CD14-positive monocyte (primary cell): Measurements from ENCODE around the gene PDE9A. TPM values are rescaled to one million over a fixed set of nuclear protein-coding genes. Genes with fewer than 3 reads are reported as not detected.

ENCODE experiments used
- DNase-seq, 3 donors: peaks; one replicate each; pipeline ENCODE4 v3.0.0-alpha.2; 2011 to 2022
- H2AFZ ChIP-seq: 2 replicates; pipeline ENCODE4 v1.6.0; 2012; ENCODE audit warnings: mild to moderate bottlenecking, low read depth, low read length, inconsistent platforms; ENCODE audit not compliant: insufficient read depth, poor library complexity, severe bottlenecking
- H3K27ac ChIP-seq, 2 donors: 1 replicate in 1 of 2; 2 replicates in 1 of 2; pipeline ENCODE4 v1.5.1; 2012 to 2013; ENCODE audit warnings: low read length in 2 of 2, control low read depth in 1 of 2, inconsistent platforms in 1 of 2, low read depth in 1 of 2, mild to moderate bottlenecking in 1 of 2
- H3K27me3 ChIP-seq, 2 donors: one replicate each; pipeline versions ENCODE4 v1.6.0 to v1.6.1; 2011 to 2013; ENCODE audit warnings: low read length in 2 of 2; ENCODE audit not compliant: control insufficient read depth in 2 of 2, insufficient read depth in 2 of 2
- H3K36me3 ChIP-seq, 2 donors: replicated peaks in 1 of 2; 1 replicate in 1 of 2; 2 replicates in 1 of 2; pipeline versions ENCODE4 v1.5.1 to v1.6.1; 2012 to 2013; ENCODE audit warnings: low read length in 2 of 2, control low read depth in 1 of 2, inconsistent platforms in 1 of 2, mild to moderate bottlenecking in 1 of 2; ENCODE audit not compliant: insufficient read depth in 2 of 2, control insufficient read depth in 1 of 2
- H3K4me1 ChIP-seq, 2 donors: 1 replicate in 1 of 2; 2 replicates in 1 of 2; pipeline versions ENCODE4 v1.5.1 to v1.6.1; 2012 to 2013; ENCODE audit warnings: low read length in 2 of 2, control low read depth in 1 of 2, inconsistent platforms in 1 of 2, mild to moderate bottlenecking in 1 of 2, moderate library complexity in 1 of 2; ENCODE audit not compliant: insufficient read depth in 2 of 2, control insufficient read depth in 1 of 2
- H3K4me2 ChIP-seq: replicated peaks from 2 replicates; pipeline ENCODE3; 2012; ENCODE audit warnings: low read length, moderate library complexity, mild to moderate bottlenecking; ENCODE audit not compliant: poor library complexity, severe bottlenecking; ENCODE audit errors: extremely low read depth
- H3K4me3 ChIP-seq, 3 experiments: fragments of 200-600 bp in 1 of 3; sonication (generic) in 1 of 3; replicated peaks in 1 of 3; 1 replicate in 2 of 3; 2 replicates in 1 of 3; pipeline ENCODE4 v1.5.1; 2011 to 2013; ENCODE audit warnings: low read length in 3 of 3, mild to moderate bottlenecking in 3 of 3, control low read depth in 2 of 3, low read depth in 2 of 3, inconsistent platforms in 1 of 3, moderate library complexity in 1 of 3
- H3K79me2 ChIP-seq: 2 replicates; pipeline ENCODE4 v1.6.0; 2012; ENCODE audit warnings: mild to moderate bottlenecking, control low read depth, inconsistent platforms, low read length, moderate library complexity; ENCODE audit not compliant: insufficient read depth
- H3K9ac ChIP-seq: 2 replicates; pipeline ENCODE4 v1.6.0; 2017; ENCODE audit warnings: low read length, mild to moderate bottlenecking; ENCODE audit not compliant: insufficient read depth, poor library complexity, severe bottlenecking
- H3K9me3 ChIP-seq, 2 donors: replicated peaks in 1 of 2; 1 replicate in 1 of 2; 2 replicates in 1 of 2; pipeline versions ENCODE4 v1.5.1 to v1.6.1; 2012 to 2013; ENCODE audit warnings: low read length in 2 of 2, control low read depth in 1 of 2; ENCODE audit not compliant: control insufficient read depth in 1 of 2, insufficient read depth in 1 of 2
- H4K20me1 ChIP-seq: 2 replicates; pipeline ENCODE4 v1.6.0; 2012; ENCODE audit warnings: mild to moderate bottlenecking, low read length, control low read depth, moderate library complexity; ENCODE audit not compliant: insufficient read depth
- H3K27ac Mint-ChIP-seq, 7 donors: one replicate each; pipeline ENCODE4 v1.8.0; 2020; ENCODE audit warnings: mild to moderate bottlenecking in 7 of 7, mixed read lengths in 7 of 7, moderate library complexity in 6 of 7, inconsistent platforms in 2 of 7
- H3K27me3 Mint-ChIP-seq, 3 donors: one replicate each; pipeline ENCODE4 v1.8.0; 2021 to 2022; ENCODE audit warnings: low read depth in 3 of 3, mild to moderate bottlenecking in 3 of 3, mixed read lengths in 3 of 3, moderate library complexity in 3 of 3, inconsistent platforms in 1 of 3
- H3K36me3 Mint-ChIP-seq, 2 donors: one replicate each; pipeline ENCODE4 v1.8.0; 2020; ENCODE audit warnings: mixed read lengths in 2 of 2, inconsistent platforms in 1 of 2, mild to moderate bottlenecking in 1 of 2
- H3K4me1 Mint-ChIP-seq: one replicate; pipeline ENCODE4 v1.8.0; 2020; ENCODE audit warnings: mild to moderate bottlenecking, mixed read lengths
- H3K4me3 Mint-ChIP-seq, 2 donors: one replicate each; pipeline ENCODE4 v1.8.0; 2020; ENCODE audit warnings: mild to moderate bottlenecking in 2 of 2, mixed read lengths in 2 of 2, moderate library complexity in 1 of 2
- H3K9me3 Mint-ChIP-seq, 7 donors: one replicate each; pipeline ENCODE4 v1.8.0; 2020 to 2022; ENCODE audit warnings: mixed read lengths in 7 of 7, mild to moderate bottlenecking in 6 of 7, moderate library complexity in 6 of 7, inconsistent platforms in 2 of 7
- CTCF ChIP-seq: fragments of 200-600 bp; IDR thresholded peaks from one replicate; pipeline ENCODE4 v1.8.0; 2022; ENCODE audit warnings: antibody characterized with exemption, mild to moderate bottlenecking
- WGBS: methylation state at CpG from one replicate; pipeline ENCODE4 v1.1.5; 2013; ENCODE audit warnings: missing lambda C conversion rate; ENCODE audit not compliant: insufficient coverage; 5-methylcytosine and 5-hydroxymethylcytosine counted together
- intact Hi-C, 2 donors: fragments of 100-400 bp; cut with micrococcal nuclease; formaldehyde crosslinking; loops; one replicate each; pipeline versions ENCODE4 v1.15.0 to v1.15.1; 2023
- polyA plus RNA-seq, 3 donors: library from polyadenylated mRNA; depleted of rRNA in 1 of 3; unstranded in 2 of 3; stranded (reverse) in 1 of 3; fragments of 300-500 nt in 2 of 3; fragments of >200 nt in 1 of 3; fragmentation: Illumina TruSeq in 2 of 3; gene quantifications; 1 replicate in 2 of 3; 2 replicates in 1 of 3; pipeline ENCODE4 v1.2.3, GENCODE V29; 2012 to 2021

The PDE9A gene
- polyA plus RNA-seq, 3 donors: 0.05 to 0.52 TPM; not detected in 1

GRCh38 chr21:42696501-42697040, 43.1 kb downstream of the PDE9A start:
- Mint-ChIP-seq H3K27ac (no peak overlapping the region), H3K9me3 (no peaks in the 10 kb centered on the region), H3K4me3 (no peak overlapping the region), H3K4me1 (no peaks in the 10 kb centered on the region), H3K36me3 (no peaks in the 10 kb centered on the region), H3K27me3 (peaks cover 0 to 1% (median 0%) of the 10 kb centered on the region in 3 donors)
- no peaks in the 10 kb centered on the region for H3K9me3 ChIP-seq
- no peak overlapping the region for H3K27ac ChIP-seq
- H3K27me3 ChIP-seq: no peaks in the 10 kb centered on the region
- no peak overlapping the region for H2AFZ ChIP-seq
- H3K4me3 ChIP-seq: no peak overlapping the region
- no peak for TF ChIP-seq CTCF
- no peaks in the 10 kb centered on the region for H4K20me1 ChIP-seq
- no peaks in the 10 kb centered on the region for H3K4me1 ChIP-seq
- DNase-seq: no peak
- no peaks in the 10 kb centered on the region for H3K36me3 ChIP-seq
- intact Hi-C loops: no loop called here
- no peaks in the 10 kb centered on the region for H3K79me2 ChIP-seq
- no peak overlapping the region for H3K9ac ChIP-seq
- WGBS: 100% methylated on average over 4 of the region's 9 CpGs
- no peak overlapping the region for H3K4me2 ChIP-seq

GRCh38 chr21:42698733-42699132, 45.3 kb downstream of the PDE9A start:
- no peaks in the 10 kb centered on the region for H3K27me3 ChIP-seq
- no peak overlapping the region for H3K4me3 Mint-ChIP-seq
- no peaks in the 10 kb centered on the region for H3K79me2 ChIP-seq
- no peak for TF ChIP-seq CTCF
- no peaks in the 10 kb centered on the region for H3K36me3 ChIP-seq
- H2AFZ ChIP-seq: no peak overlapping the region
- intact Hi-C loops: no loop called here
- peaks cover 2 to 3% (median 3%) of the 10 kb centered on the region in 3 donors for H3K27me3 Mint-ChIP-seq
- H3K27ac Mint-ChIP-seq: peak overlapping the region in 1 of 7 donors; percentile 55
- WGBS: 89% methylated on average over 5 of the region's 9 CpGs
- H3K4me2 ChIP-seq: no peak overlapping the region
- no peaks in the 10 kb centered on the region for H3K4me1 Mint-ChIP-seq
- H3K4me1 ChIP-seq: no peaks in the 10 kb centered on the region
- H3K36me3 Mint-ChIP-seq: no peaks in the 10 kb centered on the region
- peaks cover 3 to 14% (median 10%) of the 10 kb centered on the region in 7 donors for H3K9me3 Mint-ChIP-seq
- no peak overlapping the region for H3K9ac ChIP-seq
- no peaks in the 10 kb centered on the region for H4K20me1 ChIP-seq
- peaks cover 0 to 5% of the 10 kb centered on the region in 2 donors for H3K9me3 ChIP-seq
- no peak overlapping the region for H3K4me3 ChIP-seq
- DNase-seq: no peak
- no peak overlapping the region for H3K27ac ChIP-seq
